Stromal cell of bone marrow (primary cell): Measurements from ENCODE around the gene ERICH4.
"Not testable (repeated sequence)": the region's sequence is repeated elsewhere in the genome, so short reads cannot be mapped to it uniquely, and the experiment has no call there.

ENCODE experiments used
- DNase-seq: peaks from one replicate; pipeline ENCODE4 v3.0.0-alpha.2; 2012; ENCODE audit warnings: low read depth

ERICH4 gene

GRCh38 chr19:41478875-41479756 is 36.2 kb downstream of the ERICH4 start:
- DNase-seq: no peak

- no peak for DNase-seq
Measured at GRCh38 chr19:41479757-41480191, 36.8 kb downstream of the ERICH4 start.

- no peak for DNase-seq
Measured at GRCh38 chr19:41480336-41480735, 37.4 kb downstream of the ERICH4 start.

GRCh38 chr19:41484822-41485221 is 41.9 kb downstream of the ERICH4 start:
- DNase-seq: no peak

GRCh38 chr19:41486953-41487352 is 44.0 kb downstream of the ERICH4 start:
- DNase-seq: not testable (repeated sequence)

- no peak for DNase-seq
Measured at GRCh38 chr19:41492843-41493242, 49.9 kb downstream of the ERICH4 start.
